HepG2 (cell line): Measurements from ENCODE around the gene ANAPC1. TPM values are rescaled to one million over a fixed set of nuclear protein-coding genes. Genes with fewer than 3 reads are reported as not detected.

Experiments used
- CBX1 ChIP-seq: IDR thresholded peaks from one replicate; pipeline ENCODE4 v1.6.1; 2016; ENCODE audit warnings: antibody characterized with exemption, low read depth
- EP300 ChIP-seq, 3 experiments: sonication (generic) in 1 of 3; formaldehyde crosslinking in 1 of 3; IDR thresholded peaks; 2 replicates each; pipeline versions ENCODE4 v1.5.1 to v1.6.1; 2011 to 2020; ENCODE audit warnings: low read depth in 2 of 3, low read length in 2 of 3, borderline replicate concordance in 1 of 3, improper control_type of control experiment in 1 of 3, mild to moderate bottlenecking in 1 of 3, missing genetic modification reagents in 1 of 3, moderate library complexity in 1 of 3
- FOSL1 ChIP-seq: sonication (generic); formaldehyde crosslinking; IDR thresholded peaks from 2 replicates; pipeline ENCODE4 v1.9.0; 2021; ENCODE audit warnings: missing genetic modification reagents, borderline replicate concordance
- HDAC1 ChIP-seq: sonication (generic); formaldehyde crosslinking; IDR thresholded peaks from 2 replicates; pipeline ENCODE4 v1.5.1; 2020; ENCODE audit warnings: mild to moderate bottlenecking, missing genetic modification reagents
- HMGA1 ChIP-seq: sonication (generic); formaldehyde crosslinking; conservative IDR thresholded peaks from 2 replicates; pipeline ENCODE4 v1.4.0; 2020; ENCODE audit warnings: missing genetic modification reagents
- NFE2L2 ChIP-seq: fragments of 150-350 bp; IDR thresholded peaks from 2 replicates; pipeline ENCODE4 v1.6.1; 2014; ENCODE audit warnings: low read length
- NKX3-1 ChIP-seq: sonication (generic); formaldehyde crosslinking; IDR thresholded peaks from 2 replicates; pipeline ENCODE4 v1.5.0; 2020; ENCODE audit warnings: missing genetic modification reagents
- RAD21 ChIP-seq: fragments of 450-650 bp; formaldehyde crosslinking; IDR thresholded peaks from 2 replicates; pipeline ENCODE4 v1.5.0; 2020; ENCODE audit warnings: mild to moderate bottlenecking
- SPEN ChIP-seq: sonication (generic); formaldehyde crosslinking; IDR thresholded peaks from 2 replicates; pipeline ENCODE4 v1.5.1; 2020; ENCODE audit warnings: low read depth, mild to moderate bottlenecking, missing genetic modification reagents
- SSRP1 ChIP-seq: IDR thresholded peaks from 2 replicates; pipeline ENCODE4 v1.6.1; 2016; ENCODE audit warnings: control low read depth
- TAF15 ChIP-seq: fragments of 200-400 bp; formaldehyde crosslinking; IDR thresholded peaks from one replicate; pipeline ENCODE4 v1.6.1; 2018; ENCODE audit warnings: mild to moderate bottlenecking, low read depth, low read length; ENCODE audit not compliant: poor library complexity, severe bottlenecking
- THYN1 ChIP-seq: sonication (generic); formaldehyde crosslinking; IDR thresholded peaks from 2 replicates; pipeline ENCODE4 v1.8.1; 2023; ENCODE audit warnings: low read depth, mild to moderate bottlenecking, moderate library complexity, missing genetic modification reagents, borderline replicate concordance
- ZBTB7B ChIP-seq: sonication (generic); formaldehyde crosslinking; IDR thresholded peaks from 2 replicates; pipeline ENCODE4 v1.4.0; 2020; ENCODE audit warnings: missing genetic modification reagents
- ZC3H4 ChIP-seq: sonication (generic); formaldehyde crosslinking; IDR thresholded peaks from 2 replicates; pipeline ENCODE4 v1.4.0; 2020; ENCODE audit warnings: missing genetic modification reagents, borderline replicate concordance
- ZMYM3 ChIP-seq: sonication (generic); formaldehyde crosslinking; IDR thresholded peaks from 2 replicates; pipeline ENCODE4 v1.5.1; 2020; ENCODE audit warnings: mild to moderate bottlenecking, missing genetic modification reagents
- ZNF263 ChIP-seq: sonication (generic); formaldehyde crosslinking; IDR thresholded peaks from 2 replicates; pipeline ENCODE4 v1.4.0; 2020; ENCODE audit warnings: missing genetic modification reagents
- ZNF329 ChIP-seq: sonication (generic); formaldehyde crosslinking; IDR thresholded peaks from 2 replicates; pipeline ENCODE4 v1.9.0; 2021; ENCODE audit warnings: low read depth, mild to moderate bottlenecking, missing genetic modification reagents
- ZNF331 ChIP-seq: sonication (generic); formaldehyde crosslinking; IDR thresholded peaks from 2 replicates; pipeline ENCODE4 v1.4.0; 2020; ENCODE audit warnings: missing genetic modification reagents
- ZNF720 ChIP-seq: sonication (generic); formaldehyde crosslinking; IDR thresholded peaks from 2 replicates; pipeline ENCODE4 v1.4.0; 2020; ENCODE audit warnings: missing genetic modification reagents
- ZSCAN20 ChIP-seq: sonication (generic); formaldehyde crosslinking; IDR thresholded peaks from 2 replicates; pipeline ENCODE4 v1.4.0; 2020; ENCODE audit warnings: missing genetic modification reagents, mild to moderate bottlenecking, borderline replicate concordance
- polyA plus RNA-seq, 8 experiments: library from polyadenylated mRNA; depleted of rRNA in 3 of 8; stranded (reverse) in 7 of 8; unstranded in 1 of 8; fragments of >200 nt; fragmentation: Illumina TruSeq in 4 of 8; extraction: Trizol in 4 of 8; gene quantifications; 2 replicates each; pipeline versions ENCODE4 v1.2.1 to v1.2.3, GENCODE V29; 2011 to 2016; ENCODE audit warnings: low read depth in 4 of 8, missing spikeins in 1 of 8, mixed read lengths in 1 of 8; ENCODE audit not compliant: insufficient read depth in 1 of 8
- total RNA-seq, 5 experiments: library from RNA; depleted of rRNA; stranded (reverse); fragments of >200 nt; fragmentation: Illumina TruSeq; extraction: Trizol; gene quantifications; 2 replicates each; pipeline ENCODE4 v1.2.3, GENCODE V29; 2016; ENCODE audit warnings: low read depth in 1 of 5
- TF ChIP-seq, protein P1 (sequence below): sonication (generic); formaldehyde crosslinking; IDR thresholded peaks from 2 replicates; pipeline ENCODE4 v1.8.1; 2023; ENCODE audit warnings: mild to moderate bottlenecking, missing genetic modification reagents, borderline replicate concordance
- TF ChIP-seq, protein P2 (sequence below): sonication (generic); formaldehyde crosslinking; IDR thresholded peaks from 2 replicates; pipeline ENCODE4 v1.5.0; 2020; ENCODE audit warnings: missing genetic modification reagents, mild to moderate bottlenecking, borderline replicate concordance
- TF ChIP-seq, protein P3 (sequence below): sonication (generic); formaldehyde crosslinking; IDR thresholded peaks from 2 replicates; pipeline ENCODE4 v1.4.0; 2020; ENCODE audit warnings: missing genetic modification reagents
- TF ChIP-seq, protein P4 (sequence below): IDR thresholded peaks from 2 replicates; pipeline ENCODE4 v1.6.1; 2012; ENCODE audit warnings: inconsistent platforms

The ANAPC1 gene
- total and polyA plus RNA-seq, 2 of the 13 experiments (the other 11 are each of a cell fraction or from before 2014, with no cell fraction given) = 50.0 to 89.7 TPM

DNA sequence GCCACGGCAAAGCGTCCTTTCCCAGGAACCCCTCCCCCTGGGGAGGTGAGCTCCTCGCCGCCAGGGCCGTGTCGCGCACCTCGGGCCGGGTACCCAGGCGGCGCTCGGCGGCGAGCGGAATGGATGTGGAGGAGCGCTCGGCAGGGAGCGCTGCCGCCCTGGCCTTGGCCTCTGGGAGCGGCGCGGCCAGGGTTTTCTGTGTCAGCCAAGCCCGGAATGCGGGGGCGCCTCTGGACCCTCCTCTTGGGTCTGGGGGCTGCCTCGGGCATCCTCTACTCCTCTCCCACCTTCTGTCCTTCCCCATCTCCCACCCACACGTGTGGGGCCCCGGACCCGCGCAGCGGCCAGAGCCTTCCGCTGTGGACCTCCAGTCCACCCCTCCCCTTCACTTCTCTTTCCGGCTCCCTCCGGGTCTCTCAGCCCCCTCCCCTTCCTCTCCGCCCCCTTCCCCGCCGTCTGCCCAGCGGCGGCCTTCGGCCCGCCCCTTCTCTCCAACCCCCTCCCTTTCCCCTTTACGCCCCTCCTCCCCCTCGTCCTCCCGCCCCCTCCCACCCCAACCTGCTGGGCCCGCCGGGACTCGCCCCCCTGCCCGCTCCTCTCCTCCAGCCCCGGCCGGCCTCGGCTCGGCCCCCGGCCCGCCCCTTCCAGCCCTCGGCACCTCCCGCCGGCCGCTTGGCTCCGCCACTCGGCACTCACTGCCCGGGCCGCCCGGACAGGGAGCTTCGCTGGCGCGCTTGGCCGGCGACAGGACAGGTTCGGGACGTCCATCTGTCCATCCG is 14.1 kb upstream of the ANAPC1 start, which contains the start of gene MERTK (continued):
- TF ChIP-seq FOSL1 (no peak), NFE2L2 (no peak), SPEN (CRISPR knock-in tag) (peak; percentile 58), ZBTB7B (peak; percentile 85), THYN1 (no peak), ZNF263 (CRISPR knock-in tag) (peak; percentile 88; the same call in 1 of the 2 replicates), ZMYM3 (CRISPR knock-in tag) (peak; percentile 52; the same call in 1 of the 2 replicates), CBX1 (peak; percentile 74), NKX3-1 (CRISPR knock-in tag) (0 out of 2 replicates have a peak, but pooled peaks have one; percentile 50), ZNF720 (CRISPR knock-in tag) (no peak), ZNF329 (CRISPR knock-in tag) (peak; percentile 66; the same call in 1 of the 2 replicates), ZC3H4 (peak; percentile 84; the same call in 1 of the 2 replicates), HDAC1 (CRISPR knock-in tag) (peak; percentile 76), EP300 (IDR thresholded peaks at IDR 0.05; ENCODE audit: low read depth in 2 of 2, low read length in 2 of 2) (no peak; a peak in 1 of 4 replicates), EP300 (CRISPR knock-in tag; IDR thresholded peaks at IDR 0.05; ENCODE audit: borderline replicate concordance) (no peak), ZNF331 (CRISPR knock-in tag) (peak; percentile 43), SSRP1 (CRISPR knock-in tag) (no peak; the same call in 1 of the 2 replicates), TAF15 (no peak), HMGA1 (CRISPR knock-in tag) (no peak), RAD21 (CRISPR knock-in tag) (peak; percentile 98), ZSCAN20 (CRISPR knock-in tag) (no peak)
- TF ChIP-seq, protein P1, sequence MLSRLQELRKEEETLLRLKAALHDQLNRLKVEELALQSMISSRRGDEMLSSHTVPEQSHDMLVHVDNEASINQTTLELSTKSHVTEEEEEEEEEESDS (CRISPR knock-in tag) = no peak
- TF ChIP-seq, protein P2, sequence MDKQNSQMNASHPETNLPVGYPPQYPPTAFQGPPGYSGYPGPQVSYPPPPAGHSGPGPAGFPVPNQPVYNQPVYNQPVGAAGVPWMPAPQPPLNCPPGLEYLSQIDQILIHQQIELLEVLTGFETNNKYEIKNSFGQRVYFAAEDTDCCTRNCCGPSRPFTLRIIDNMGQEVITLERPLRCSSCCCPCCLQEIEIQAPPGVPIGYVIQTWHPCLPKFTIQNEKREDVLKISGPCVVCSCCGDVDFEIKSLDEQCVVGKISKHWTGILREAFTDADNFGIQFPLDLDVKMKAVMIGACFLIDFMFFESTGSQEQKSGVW = no peak
- TF ChIP-seq, protein P3, sequence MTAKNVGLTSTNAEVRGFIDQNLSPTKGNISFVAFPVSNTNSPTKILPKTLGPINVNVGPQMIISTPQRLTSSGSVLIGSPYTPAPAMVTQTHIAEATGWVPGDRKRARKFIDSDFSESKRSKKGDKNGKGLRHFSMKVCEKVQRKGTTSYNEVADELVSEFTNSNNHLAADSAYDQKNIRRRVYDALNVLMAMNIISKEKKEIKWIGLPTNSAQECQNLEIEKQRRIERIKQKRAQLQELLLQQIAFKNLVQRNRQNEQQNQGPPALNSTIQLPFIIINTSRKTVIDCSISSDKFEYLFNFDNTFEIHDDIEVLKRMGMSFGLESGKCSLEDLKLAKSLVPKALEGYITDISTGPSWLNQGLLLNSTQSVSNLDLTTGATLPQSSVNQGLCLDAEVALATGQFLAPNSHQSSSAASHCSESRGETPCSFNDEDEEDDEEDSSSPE (CRISPR knock-in tag) = peak; percentile 58
- TF ChIP-seq, protein P4, sequence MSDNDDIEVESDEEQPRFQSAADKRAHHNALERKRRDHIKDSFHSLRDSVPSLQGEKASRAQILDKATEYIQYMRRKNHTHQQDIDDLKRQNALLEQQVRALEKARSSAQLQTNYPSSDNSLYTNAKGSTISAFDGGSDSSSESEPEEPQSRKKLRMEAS = peak; percentile 76
